ENCODE data around the gene CLIC4. TPM values are rescaled to one million over a fixed set of nuclear protein-coding genes. Genes with fewer than 3 reads are reported as not detected.

CLIC4 gene
- total RNA-seq, 2 donors from 2014 or later = 59.7 to 68.2 TPM

- Mint-ChIP-seq H3K9me3 (no peaks in the 10 kb centered on the region), H3K4me3 (no peak overlapping the region), H3K27me3 (ENCODE audit: low read depth) (no peaks in the 10 kb centered on the region), H3K36me3 (ENCODE audit: insufficient read depth in 2 of 2) (no peaks in the 10 kb centered on the region), H3K4me1 (ENCODE audit: low read depth) (no peaks in the 10 kb centered on the region), H3K27ac (no peak overlapping the region)
- DNase-seq (no peak), ATAC-seq (replicated peaks in 1 of 2) (no peak)
These were observed 83.6 kb downstream of the CLIC4 start for GRCh38 chr1:24828887-24829192.

GRCh38 chr1:24830680-24831272 lies 85.5 kb downstream of the CLIC4 start:
- H3K27ac Mint-ChIP-seq = no peak overlapping the region
- H3K9me3 Mint-ChIP-seq = no peaks in the 10 kb centered on the region
- no peak overlapping the region for H3K4me3 Mint-ChIP-seq
- ATAC-seq (replicated peaks in 1 of 2) (no peak), DNase-seq (no peak)
- no peaks in the 10 kb centered on the region for H3K4me1 Mint-ChIP-seq (ENCODE audit: low read depth)
- H3K36me3 Mint-ChIP-seq (ENCODE audit: insufficient read depth in 2 of 2) = no peaks in the 10 kb centered on the region
- H3K27me3 Mint-ChIP-seq (ENCODE audit: low read depth) = no peaks in the 10 kb centered on the region

GRCh38 chr1:24841593-24841992 lies 96.3 kb downstream of the CLIC4 start:
- Mint-ChIP-seq H3K4me3 (no peak overlapping the region), H3K27ac (no peak overlapping the region), H3K9me3 (no peaks in the 10 kb centered on the region), H3K27me3 (ENCODE audit: low read depth) (no peaks in the 10 kb centered on the region), H3K4me1 (ENCODE audit: low read depth) (no peaks in the 10 kb centered on the region), H3K36me3 (ENCODE audit: insufficient read depth in 2 of 2) (no peaks in the 10 kb centered on the region)
- ATAC-seq (replicated peaks in 1 of 2) (no peak), DNase-seq (no peak)

- no peak overlapping the region for H3K27ac Mint-ChIP-seq
- ATAC-seq (replicated peaks in 1 of 2) (no peak), DNase-seq (no peak)
- H3K4me3 Mint-ChIP-seq = no peak overlapping the region
- no peaks in the 10 kb centered on the region for H3K9me3 Mint-ChIP-seq
- peaks cover 12% of the 10 kb centered on the region for H3K27me3 Mint-ChIP-seq (ENCODE audit: low read depth)
- H3K36me3 Mint-ChIP-seq (ENCODE audit: insufficient read depth in 2 of 2) = no peaks in the 10 kb centered on the region
- peaks cover 16% of the 10 kb centered on the region for H3K4me1 Mint-ChIP-seq (ENCODE audit: low read depth)
These were observed 101.4 kb downstream of the CLIC4 start for GRCh38 chr1:24846671-24847070.

- DNase-seq (peak; percentile 93), ATAC-seq (replicated peaks in 1 of 2) (peak; percentile 96 to 97)
- H3K4me1 Mint-ChIP-seq (ENCODE audit: low read depth) = peaks cover 16% of the 10 kb centered on the region
- H3K27ac Mint-ChIP-seq = no peak overlapping the region
- H3K9me3 Mint-ChIP-seq = no peaks in the 10 kb centered on the region
- peaks cover 12% of the 10 kb centered on the region for H3K27me3 Mint-ChIP-seq (ENCODE audit: low read depth)
- peak overlapping the region; percentile 80 to 81 for H3K4me3 Mint-ChIP-seq
- no peaks in the 10 kb centered on the region for H3K36me3 Mint-ChIP-seq (ENCODE audit: insufficient read depth in 2 of 2)
These were observed 103.0 kb downstream of the CLIC4 start for GRCh38 chr1:24847995-24848881.

- Mint-ChIP-seq H3K36me3 (ENCODE audit: insufficient read depth in 2 of 2) (no peaks in the 10 kb centered on the region), H3K4me3 (peak overlapping the region; percentile 80 to 81)
These were observed 104.5 kb downstream of the CLIC4 start for GRCh38 chr1:24849672-24850295.

GRCh38 chr1:24850328-24850920 lies 105.2 kb downstream of the CLIC4 start:
- H3K4me1 Mint-ChIP-seq (ENCODE audit: low read depth) = peaks cover 19% of the 10 kb centered on the region
- H3K9me3 Mint-ChIP-seq = no peaks in the 10 kb centered on the region
- no peak for ATAC-seq (replicated peaks in 1 of 2)
- DNase-seq = no peak
- no peak overlapping the region for H3K4me3 Mint-ChIP-seq
- H3K27me3 Mint-ChIP-seq (ENCODE audit: low read depth) = peaks cover 12% of the 10 kb centered on the region
- no peak overlapping the region for H3K27ac Mint-ChIP-seq
- no peaks in the 10 kb centered on the region for H3K36me3 Mint-ChIP-seq (ENCODE audit: insufficient read depth in 2 of 2)

More at GRCh38 chr1:24849672-24850295, 104.5 kb downstream of the CLIC4 start:
- Mint-ChIP-seq H3K27me3 (ENCODE audit: low read depth) (peaks cover 12% of the 10 kb centered on the region), H3K9me3 (no peaks in the 10 kb centered on the region), H3K27ac (no peak overlapping the region), H3K4me1 (ENCODE audit: low read depth) (peaks cover 16% of the 10 kb centered on the region)
- no peak for ATAC-seq (replicated peaks in 1 of 2)
- peak in 1 of 2 donors; percentile 33 for DNase-seq

GRCh38 chr1:24853649-24854048 lies 108.4 kb downstream of the CLIC4 start:
- H3K27me3 Mint-ChIP-seq (ENCODE audit: low read depth) = peaks cover 11% of the 10 kb centered on the region
- H3K4me1 Mint-ChIP-seq (ENCODE audit: low read depth) = peaks cover 21% of the 10 kb centered on the region
- H3K27ac Mint-ChIP-seq = no peak overlapping the region
- H3K4me3 Mint-ChIP-seq = no peak overlapping the region
- no peaks in the 10 kb centered on the region for H3K9me3 Mint-ChIP-seq
- no peaks in the 10 kb centered on the region for H3K36me3 Mint-ChIP-seq (ENCODE audit: insufficient read depth in 2 of 2)
- DNase-seq (no peak), ATAC-seq (replicated peaks in 1 of 2) (no peak)

- Mint-ChIP-seq H3K27ac (no peak overlapping the region), H3K36me3 (ENCODE audit: insufficient read depth in 2 of 2) (no peaks in the 10 kb centered on the region), H3K27me3 (ENCODE audit: low read depth) (no peaks in the 10 kb centered on the region), H3K9me3 (no peaks in the 10 kb centered on the region), H3K4me3 (no peak overlapping the region), H3K4me1 (ENCODE audit: low read depth) (peaks cover 10% of the 10 kb centered on the region)
- ATAC-seq (replicated peaks in 1 of 2) (peak; percentile 58 to 88), DNase-seq (peak in 1 of 2 donors; percentile 15)
These were observed 110.2 kb downstream of the CLIC4 start for GRCh38 chr1:24855474-24855873.

GRCh38 chr1:24856787-24857506 lies 111.7 kb downstream of the CLIC4 start:
- H3K27ac Mint-ChIP-seq = no peak overlapping the region
- no peaks in the 10 kb centered on the region for H3K27me3 Mint-ChIP-seq (ENCODE audit: low read depth)
- no peaks in the 10 kb centered on the region for H3K9me3 Mint-ChIP-seq
- DNase-seq (no peak), ATAC-seq (replicated peaks in 1 of 2) (no peak)
- H3K4me1 Mint-ChIP-seq (ENCODE audit: low read depth) = peaks cover 10% of the 10 kb centered on the region
- H3K36me3 Mint-ChIP-seq (ENCODE audit: insufficient read depth in 2 of 2) = no peaks in the 10 kb centered on the region
- no peak overlapping the region for H3K4me3 Mint-ChIP-seq

- Mint-ChIP-seq H3K27me3 (ENCODE audit: low read depth) (no peaks in the 10 kb centered on the region), H3K4me1 (ENCODE audit: low read depth) (peaks cover 10% of the 10 kb centered on the region), H3K27ac (no peak overlapping the region), H3K4me3 (no peak overlapping the region), H3K36me3 (ENCODE audit: insufficient read depth in 2 of 2) (no peaks in the 10 kb centered on the region), H3K9me3 (no peaks in the 10 kb centered on the region)
- DNase-seq (no peak), ATAC-seq (replicated peaks in 1 of 2) (no peak)
These were observed 112.4 kb downstream of the CLIC4 start for GRCh38 chr1:24857507-24858133.

GRCh38 chr1:24858277-24858676 lies 113.0 kb downstream of the CLIC4 start:
- DNase-seq = no peak
- H3K27ac Mint-ChIP-seq = no peak overlapping the region
- H3K9me3 Mint-ChIP-seq = no peaks in the 10 kb centered on the region
- H3K4me3 Mint-ChIP-seq = no peak overlapping the region
- peaks cover 10% of the 10 kb centered on the region for H3K4me1 Mint-ChIP-seq (ENCODE audit: low read depth)
- no peaks in the 10 kb centered on the region for H3K36me3 Mint-ChIP-seq (ENCODE audit: insufficient read depth in 2 of 2)
- no peak for ATAC-seq (replicated peaks in 1 of 2)
- H3K27me3 Mint-ChIP-seq (ENCODE audit: low read depth) = no peaks in the 10 kb centered on the region

All from activated T-cell treated with anti-CD3 and anti-CD28 coated beads, Interleukin-2, amount 50 U/mL, for 72 hours (primary cell).